Measurements from ENCODE around the gene BANF2.

DNA sequence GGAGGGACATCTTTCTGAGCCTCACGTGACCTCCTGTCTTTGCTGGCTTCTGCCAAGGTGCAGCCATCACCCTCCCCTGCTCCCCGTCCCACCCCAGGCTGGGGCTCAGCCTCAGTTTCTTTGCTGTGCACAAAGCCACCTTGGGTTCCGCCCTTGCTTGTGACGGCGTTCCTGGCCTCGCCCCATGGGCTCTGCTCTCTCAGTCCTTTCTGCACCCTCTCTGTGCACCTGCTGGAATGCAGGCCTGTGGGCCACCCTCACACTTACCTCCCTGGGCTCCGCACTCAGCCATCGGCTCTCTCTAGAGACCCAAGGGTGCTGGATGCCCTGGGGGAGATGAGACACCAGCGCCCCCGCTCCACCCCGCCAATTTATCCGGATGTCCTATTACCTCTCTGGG is 28.3 kb downstream of the BANF2 start:
- TF ChIP-seq, protein P1, sequence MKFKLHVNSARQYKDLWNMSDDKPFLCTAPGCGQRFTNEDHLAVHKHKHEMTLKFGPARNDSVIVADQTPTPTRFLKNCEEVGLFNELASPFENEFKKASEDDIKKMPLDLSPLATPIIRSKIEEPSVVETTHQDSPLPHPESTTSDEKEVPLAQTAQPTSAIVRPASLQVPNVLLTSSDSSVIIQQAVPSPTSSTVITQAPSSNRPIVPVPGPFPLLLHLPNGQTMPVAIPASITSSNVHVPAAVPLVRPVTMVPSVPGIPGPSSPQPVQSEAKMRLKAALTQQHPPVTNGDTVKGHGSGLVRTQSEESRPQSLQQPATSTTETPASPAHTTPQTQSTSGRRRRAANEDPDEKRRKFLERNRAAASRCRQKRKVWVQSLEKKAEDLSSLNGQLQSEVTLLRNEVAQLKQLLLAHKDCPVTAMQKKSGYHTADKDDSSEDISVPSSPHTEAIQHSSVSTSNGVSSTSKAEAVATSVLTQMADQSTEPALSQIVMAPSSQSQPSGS (CRISPR knock-in tag; IDR thresholded peaks at IDR 0.05), result no peak
- TF ChIP-seq, protein P2, sequence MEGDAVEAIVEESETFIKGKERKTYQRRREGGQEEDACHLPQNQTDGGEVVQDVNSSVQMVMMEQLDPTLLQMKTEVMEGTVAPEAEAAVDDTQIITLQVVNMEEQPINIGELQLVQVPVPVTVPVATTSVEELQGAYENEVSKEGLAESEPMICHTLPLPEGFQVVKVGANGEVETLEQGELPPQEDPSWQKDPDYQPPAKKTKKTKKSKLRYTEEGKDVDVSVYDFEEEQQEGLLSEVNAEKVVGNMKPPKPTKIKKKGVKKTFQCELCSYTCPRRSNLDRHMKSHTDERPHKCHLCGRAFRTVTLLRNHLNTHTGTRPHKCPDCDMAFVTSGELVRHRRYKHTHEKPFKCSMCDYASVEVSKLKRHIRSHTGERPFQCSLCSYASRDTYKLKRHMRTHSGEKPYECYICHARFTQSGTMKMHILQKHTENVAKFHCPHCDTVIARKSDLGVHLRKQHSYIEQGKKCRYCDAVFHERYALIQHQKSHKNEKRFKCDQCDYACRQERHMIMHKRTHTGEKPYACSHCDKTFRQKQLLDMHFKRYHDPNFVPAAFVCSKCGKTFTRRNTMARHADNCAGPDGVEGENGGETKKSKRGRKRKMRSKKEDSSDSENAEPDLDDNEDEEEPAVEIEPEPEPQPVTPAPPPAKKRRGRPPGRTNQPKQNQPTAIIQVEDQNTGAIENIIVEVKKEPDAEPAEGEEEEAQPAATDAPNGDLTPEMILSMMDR (CRISPR knock-in tag; IDR thresholded peaks at IDR 0.05), result no peak
- TF ChIP-seq FOXA3 (CRISPR knock-in tag; IDR thresholded peaks at IDR 0.05) (no peak), POLR2AphosphoS5 (IDR thresholded peaks at IDR 0.05; ENCODE audit: low read depth, low read length) (no peak), TP53 (CRISPR knock-in tag; conservative IDR thresholded peaks at IDR 0.05) (no peak), ZNF556 (CRISPR knock-in tag; IDR thresholded peaks at IDR 0.05; ENCODE audit: borderline replicate concordance) (no peak)
- TF ChIP-seq, protein P3, sequence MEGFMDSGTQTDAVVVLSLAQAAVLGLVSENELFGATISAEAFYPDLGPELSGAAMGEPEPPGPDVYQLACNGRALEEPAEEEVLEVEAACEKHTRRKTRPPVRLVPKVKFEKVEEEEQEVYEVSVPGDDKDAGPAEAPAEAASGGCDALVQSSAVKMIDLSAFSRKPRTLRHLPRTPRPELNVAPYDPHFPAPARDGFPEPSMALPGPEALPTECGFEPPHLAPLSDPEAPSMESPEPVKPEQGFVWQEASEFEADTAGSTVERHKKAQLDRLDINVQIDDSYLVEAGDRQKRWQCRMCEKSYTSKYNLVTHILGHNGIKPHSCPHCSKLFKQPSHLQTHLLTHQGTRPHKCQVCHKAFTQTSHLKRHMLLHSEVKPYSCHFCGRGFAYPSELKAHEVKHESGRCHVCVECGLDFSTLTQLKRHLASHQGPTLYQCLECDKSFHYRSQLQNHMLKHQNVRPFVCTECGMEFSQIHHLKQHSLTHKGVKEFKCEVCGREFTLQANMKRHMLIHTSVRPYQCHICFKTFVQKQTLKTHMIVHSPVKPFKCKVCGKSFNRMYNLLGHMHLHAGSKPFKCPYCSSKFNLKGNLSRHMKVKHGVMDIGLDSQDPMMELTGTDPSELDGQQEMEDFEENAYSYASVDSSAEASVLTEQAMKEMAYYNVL (CRISPR knock-in tag; IDR thresholded peaks at IDR 0.05; ENCODE audit: borderline replicate concordance), result no peak
- TF ChIP-seq, protein P4, sequence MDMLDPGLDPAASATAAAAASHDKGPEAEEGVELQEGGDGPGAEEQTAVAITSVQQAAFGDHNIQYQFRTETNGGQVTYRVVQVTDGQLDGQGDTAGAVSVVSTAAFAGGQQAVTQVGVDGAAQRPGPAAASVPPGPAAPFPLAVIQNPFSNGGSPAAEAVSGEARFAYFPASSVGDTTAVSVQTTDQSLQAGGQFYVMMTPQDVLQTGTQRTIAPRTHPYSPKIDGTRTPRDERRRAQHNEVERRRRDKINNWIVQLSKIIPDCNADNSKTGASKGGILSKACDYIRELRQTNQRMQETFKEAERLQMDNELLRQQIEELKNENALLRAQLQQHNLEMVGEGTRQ (IDR thresholded peaks at IDR 0.05; ENCODE audit: low read depth, low read length), result peak; percentile 28; the same call in 1 of the 2 replicates
- TF ChIP-seq, protein P4 (CRISPR knock-in tag; IDR thresholded peaks at IDR 0.05; ENCODE audit: borderline replicate concordance), result no peak

Measured in HepG2 (cell line).